GM23338 (cell line): ENCODE results near the gene SLC19A1. TPM values are rescaled to one million over a fixed set of nuclear protein-coding genes. Genes with fewer than 3 reads are reported as not detected.

Experiments
- ATAC-seq: fragments of 200-7000 bp; cut with Tn5 transposase; 3 replicates; pipeline ENCODE4 v1.9.1; 2020
- DNase-seq: peaks from one replicate; pipeline ENCODE4 v3.0.0-alpha.2; 2015; ENCODE audit warnings: low spot score
- H2AFZ ChIP-seq: fragments of 200-600 bp; sonication (generic); 2 replicates; pipeline ENCODE4 v1.8.0; 2016; ENCODE audit warnings: antibody characterized with exemption, mild to moderate bottlenecking, moderate library complexity
- H3F3A ChIP-seq: fragments of 200-600 bp; sonication (generic); replicated peaks from 2 replicates; pipeline ENCODE4 v1.8.0; 2017; ENCODE audit warnings: antibody characterized with exemption, mixed run types, low read depth
- H3K27ac ChIP-seq: fragments of 200-600 bp; sonication (generic); 2 replicates; pipeline ENCODE4 v1.6.1; 2016; ENCODE audit warnings: low read depth
- H3K27me3 ChIP-seq: fragments of 200-600 bp; sonication (generic); 2 replicates; pipeline ENCODE4 v1.8.0; 2016; ENCODE audit warnings: mild to moderate bottlenecking, mixed run types, moderate library complexity; ENCODE audit not compliant: insufficient read depth
- H3K36me3 ChIP-seq: fragments of 200-600 bp; sonication (generic); 2 replicates; pipeline ENCODE4 v1.8.0; 2016; ENCODE audit warnings: mild to moderate bottlenecking; ENCODE audit not compliant: insufficient read depth
- H3K4me1 ChIP-seq: fragments of 200-600 bp; sonication (generic); 2 replicates; pipeline ENCODE4 v1.8.0; 2016; ENCODE audit warnings: mild to moderate bottlenecking, moderate library complexity; ENCODE audit not compliant: insufficient read depth
- H3K4me2 ChIP-seq: fragments of 200-600 bp; sonication (generic); 2 replicates; pipeline ENCODE4 v1.7.1; 2017; ENCODE audit warnings: mixed run types
- H3K4me3 ChIP-seq: fragments of 200-600 bp; sonication (generic); 2 replicates; pipeline ENCODE4 v1.6.1; 2016; ENCODE audit warnings: mixed run types
- H3K79me2 ChIP-seq: fragments of 200-600 bp; sonication (generic); replicated peaks from 2 replicates; pipeline ENCODE4 v1.8.0; 2017; ENCODE audit warnings: mild to moderate bottlenecking; ENCODE audit not compliant: insufficient read depth
- H3K9me2 ChIP-seq: fragments of 200-600 bp; sonication (generic); 2 replicates; pipeline ENCODE4 v1.8.0; 2017; ENCODE audit not compliant: insufficient read depth
- H4K20me1 ChIP-seq: fragments of 200-600 bp; sonication (generic); replicated peaks from 2 replicates; pipeline ENCODE4 v1.8.0; 2017; ENCODE audit warnings: mild to moderate bottlenecking; ENCODE audit not compliant: insufficient read depth
- H3K27ac Mint-ChIP-seq: 2 replicates; pipeline ENCODE4 v1.8.0; 2020; ENCODE audit warnings: inconsistent platforms, mild to moderate bottlenecking, moderate library complexity, mixed read lengths
- H3K27me3 Mint-ChIP-seq: 3 replicates; pipeline ENCODE4 v1.8.0; 2022; ENCODE audit warnings: low read depth, mild to moderate bottlenecking, moderate library complexity, mixed read lengths, inconsistent platforms; ENCODE audit not compliant: insufficient read depth, poor library complexity
- H3K36me3 Mint-ChIP-seq: 3 replicates; pipeline ENCODE4 v1.8.0; 2021; ENCODE audit warnings: low read depth, mild to moderate bottlenecking, inconsistent platforms, moderate library complexity, mixed read lengths
- H3K4me1 Mint-ChIP-seq: 3 replicates; pipeline ENCODE4 v1.8.0; 2020; ENCODE audit warnings: mild to moderate bottlenecking, inconsistent platforms, mixed read lengths
- H3K4me3 Mint-ChIP-seq: 3 replicates; pipeline ENCODE4 v1.8.0; 2021; ENCODE audit warnings: moderate library complexity, mild to moderate bottlenecking, inconsistent platforms, mixed read lengths
- H3K9me3 Mint-ChIP-seq: 3 replicates; pipeline ENCODE4 v1.8.0; 2020; ENCODE audit warnings: moderate library complexity, mild to moderate bottlenecking, inconsistent platforms, mixed read lengths
- CREB1 ChIP-seq: fragments of 250-450 bp; sonication (Bioruptor Pico); IDR thresholded peaks from 2 replicates; pipeline ENCODE4 v1.5.0; 2020; ENCODE audit warnings: low read depth, mild to moderate bottlenecking, moderate library complexity
- ETS1 ChIP-seq: IDR thresholded peaks from 2 replicates; pipeline ENCODE4 v1.6.1; 2016; ENCODE audit warnings: antibody characterized with exemption
- EZH2 ChIP-seq: fragments of 200-600 bp; sonication (generic); IDR thresholded peaks from one replicate; pipeline ENCODE4 v1.8.0; 2017; ENCODE audit warnings: antibody characterized with exemption, mild to moderate bottlenecking, low read depth; ENCODE audit not compliant: unreplicated experiment
- EZH2phosphoT487 ChIP-seq: fragments of 200-600 bp; sonication (generic); IDR thresholded peaks from one replicate; pipeline ENCODE4 v1.8.1; 2018; ENCODE audit warnings: antibody characterized with exemption; ENCODE audit not compliant: unreplicated experiment
- JUNB ChIP-seq: IDR thresholded peaks from one replicate; pipeline ENCODE4 v1.6.1; 2016; ENCODE audit warnings: antibody characterized with exemption; ENCODE audit not compliant: unreplicated experiment
- NANOG ChIP-seq: IDR thresholded peaks from 2 replicates; pipeline ENCODE4 v1.6.1; 2016; ENCODE audit warnings: antibody characterized with exemption, borderline replicate concordance
- POLR2AphosphoS5 ChIP-seq: IDR thresholded peaks from 2 replicates; pipeline ENCODE4 v1.6.1; 2016; ENCODE audit warnings: antibody characterized with exemption, low read depth
- REST ChIP-seq: IDR thresholded peaks from one replicate; pipeline ENCODE4 v1.6.1; 2018; ENCODE audit warnings: antibody characterized with exemption; ENCODE audit not compliant: unreplicated experiment
- ZNF114 ChIP-seq: fragments of 250-450 bp; sonication (Bioruptor Pico); IDR thresholded peaks from 2 replicates; pipeline ENCODE4 v1.5.0; 2020; ENCODE audit warnings: mild to moderate bottlenecking, moderate library complexity
- ZNF331 ChIP-seq: fragments of 250-450 bp; sonication (Bioruptor Pico); IDR thresholded peaks from 2 replicates; pipeline ENCODE4 v1.5.0; 2020; ENCODE audit warnings: low read depth, mild to moderate bottlenecking, moderate library complexity
- polyA plus RNA-seq: library from polyadenylated mRNA; unstranded; fragments of >200 nt; fragmentation: Nextera tagmentation; extraction: Ambion mirVana; gene quantifications from 2 replicates; pipeline ENCODE4 v1.2.1, GENCODE V29; 2016
- total RNA-seq: library from RNA; depleted of rRNA; stranded (reverse); fragments of >200 nt; shearing (Covaris generic); gene quantifications from 2 replicates; pipeline ENCODE4 v1.2.3, GENCODE V29; 2014

The SLC19A1 gene
- total and polyA plus RNA-seq, 2 experiments from 2014 or later: 31.2 to 33.0 TPM

- TF ChIP-seq ZNF114 (CRISPR knock-in tag) (no peak), ZNF331 (CRISPR knock-in tag) (no peak), REST (no peak), POLR2AphosphoS5 (no peak), NANOG (no peak), ETS1 (no peak), CREB1 (CRISPR knock-in tag) (no peak), EZH2phosphoT487 (no peak), EZH2 (no peak), JUNB (no peak)
- ATAC-seq (no peak), DNase-seq (no peak)
- no peaks in the 10 kb centered on the region for H3K9me2 ChIP-seq
- H3K79me2 ChIP-seq: no peaks in the 10 kb centered on the region
- Mint-ChIP-seq H3K4me3 (no peak overlapping the region), H3K36me3 (peaks cover 26% of the 10 kb centered on the region), H3K4me1 (0 out of 3 replicates have a peak, but pooled peaks cover 2% of the 10 kb centered on the region), H3K27me3 (peaks cover 11% of the 10 kb centered on the region), H3K27ac (no peak overlapping the region), H3K9me3 (no peaks in the 10 kb centered on the region)
- no peak overlapping the region for H3K4me2 ChIP-seq
- no peak overlapping the region for H3K27ac ChIP-seq
- no peaks in the 10 kb centered on the region for H3K4me1 ChIP-seq
- H4K20me1 ChIP-seq: 0 out of 2 replicates have a peak, but pooled peaks cover 3% of the 10 kb centered on the region
- 0 out of 2 replicates have a peak, but pooled peaks cover 2% of the 10 kb centered on the region for H3F3A ChIP-seq
- no peak overlapping the region for H3K4me3 ChIP-seq
- no peak overlapping the region for H2AFZ ChIP-seq
- no peaks in the 10 kb centered on the region for H3K27me3 ChIP-seq
- H3K36me3 ChIP-seq: no peaks in the 10 kb centered on the region
Measured at GRCh38 chr21:45529785-45530422, 12.3 kb downstream of the SLC19A1 start.
